D341Med (cell line): ENCODE data around the gene GABRP.
"Not testable (repeated sequence)": the region's sequence is repeated elsewhere in the genome, so short reads cannot be mapped to it uniquely, and the experiment has no call there.

Experiments used
- DNase-seq: peaks from one replicate; pipeline ENCODE4 v3.0.0; 2012; ENCODE audit warnings: low spot score

Gene GABRP

DNA sequence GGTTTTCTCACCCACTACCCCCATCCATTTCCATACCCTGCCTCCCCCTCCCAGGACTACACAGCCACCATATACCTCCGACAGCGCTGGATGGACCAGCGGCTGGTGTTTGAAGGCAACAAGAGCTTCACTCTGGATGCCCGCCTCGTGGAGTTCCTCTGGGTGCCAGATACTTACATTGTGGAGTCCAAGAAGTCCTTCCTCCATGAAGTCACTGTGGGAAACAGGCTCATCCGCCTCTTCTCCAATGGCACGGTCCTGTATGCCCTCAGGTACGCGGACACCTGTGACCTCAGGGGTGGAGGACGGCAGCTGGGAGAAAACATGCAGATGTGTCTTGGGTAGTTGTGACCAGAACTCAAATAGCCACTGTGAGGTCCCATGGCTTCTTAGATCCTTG is 11.6 kb downstream of the GABRP start:
- DNase-seq: no peak

DNA sequence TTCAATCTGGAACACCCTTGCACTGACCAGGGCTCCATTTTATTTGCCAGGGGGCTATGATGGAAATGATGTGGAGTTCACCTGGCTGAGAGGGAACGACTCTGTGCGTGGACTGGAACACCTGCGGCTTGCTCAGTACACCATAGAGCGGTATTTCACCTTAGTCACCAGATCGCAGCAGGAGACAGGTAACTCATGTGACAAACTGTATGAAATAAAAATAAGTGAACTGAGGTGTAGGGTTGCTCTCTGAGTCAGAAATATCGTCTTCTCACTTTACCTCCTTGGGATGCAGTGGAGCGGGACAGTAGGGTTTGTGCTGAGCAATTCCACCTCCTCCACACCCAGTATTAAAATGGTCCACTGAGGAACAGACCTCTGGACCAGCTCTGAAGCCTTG is 22.1 kb downstream of the GABRP start:
- DNase-seq: no peak

GRCh38 chr5:170809551-170809950 is 26.0 kb downstream of the GABRP start:
- DNase-seq: peak; percentile 62

- no peak for DNase-seq
Observed at GRCh38 chr5:170811719-170812118, 28.2 kb downstream of the GABRP start.

DNA sequence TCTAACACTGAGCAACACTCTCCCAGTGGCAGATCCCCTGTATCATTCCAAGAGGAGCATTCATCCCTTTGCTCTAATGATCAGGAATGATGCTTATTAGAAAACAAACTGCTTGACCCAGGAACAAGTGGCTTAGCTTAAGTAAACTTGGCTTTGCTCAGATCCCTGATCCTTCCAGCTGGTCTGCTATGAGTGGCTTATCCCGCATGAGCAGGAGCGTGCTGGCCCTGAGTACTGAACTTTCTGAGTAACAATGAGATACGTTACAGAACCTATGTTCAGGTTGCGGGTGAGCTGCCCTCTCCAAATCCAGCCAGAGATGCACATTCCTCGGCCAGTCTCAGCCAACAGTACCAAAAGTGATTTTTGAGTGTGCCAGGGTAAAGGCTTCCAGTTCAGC is 29.7 kb downstream of the GABRP start:
- no peak for DNase-seq

DNA sequence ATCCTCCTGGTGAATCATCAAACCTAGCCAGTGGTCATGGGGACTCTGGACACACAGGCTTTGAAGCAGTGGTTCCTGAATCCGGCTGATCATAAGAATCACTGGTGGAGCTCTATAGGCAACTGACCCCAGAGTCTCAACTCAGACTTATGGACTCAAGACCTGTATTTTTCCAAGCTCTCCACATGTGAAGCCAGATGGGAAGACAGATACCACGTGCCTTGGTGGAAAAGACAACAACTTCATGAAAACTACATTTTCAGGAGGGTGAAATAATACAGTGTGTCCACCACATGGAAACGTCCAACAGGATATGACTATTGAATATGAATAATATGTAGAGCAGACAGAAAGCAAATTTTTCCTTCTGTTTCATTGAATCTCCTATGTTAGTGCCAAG is 33.7 kb downstream of the GABRP start:
- DNase-seq: no peak

DNA sequence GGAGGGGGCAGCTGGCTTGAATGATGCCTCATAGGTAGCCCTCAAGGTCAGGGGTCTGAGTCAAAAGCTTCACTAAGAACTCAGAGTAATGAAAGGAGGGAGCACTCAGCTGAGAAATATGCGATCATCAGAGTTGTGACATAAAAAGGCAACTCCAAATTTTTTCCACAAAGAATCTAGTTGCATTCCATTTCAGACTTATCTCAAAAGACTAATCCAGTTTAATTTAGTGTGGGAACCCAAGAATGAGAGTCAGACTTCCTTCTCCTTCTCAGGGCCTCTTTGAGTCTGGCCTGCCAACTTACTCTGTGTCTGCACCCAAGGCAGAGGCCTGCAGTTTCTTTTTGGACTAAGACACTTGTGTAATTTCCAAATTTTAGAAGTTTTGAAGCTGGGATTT is 34.7 kb downstream of the GABRP start:
- no peak for DNase-seq

DNA sequence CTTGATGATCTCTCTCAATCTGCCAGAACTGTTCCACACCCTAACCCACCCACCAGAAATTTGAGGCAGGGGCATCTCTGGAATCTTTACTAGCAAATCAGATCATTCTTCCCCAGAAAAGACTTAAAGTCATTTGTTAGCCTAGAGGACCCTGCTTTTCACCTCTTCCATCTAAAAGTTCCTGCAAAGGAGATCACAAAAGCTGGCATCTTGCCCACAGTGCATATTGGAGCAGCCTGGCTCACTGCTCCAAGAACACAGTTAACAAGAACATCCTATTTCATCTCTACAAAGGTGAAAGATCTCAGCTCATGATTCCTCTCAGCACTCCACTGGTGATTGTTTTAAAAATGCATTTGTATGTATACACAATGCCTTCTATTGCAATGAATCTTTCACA is 36.3 kb downstream of the GABRP start:
- DNase-seq: no peak

GRCh38 chr5:170821257-170821800 is 37.8 kb downstream of the GABRP start:
- DNase-seq: no peak

DNA sequence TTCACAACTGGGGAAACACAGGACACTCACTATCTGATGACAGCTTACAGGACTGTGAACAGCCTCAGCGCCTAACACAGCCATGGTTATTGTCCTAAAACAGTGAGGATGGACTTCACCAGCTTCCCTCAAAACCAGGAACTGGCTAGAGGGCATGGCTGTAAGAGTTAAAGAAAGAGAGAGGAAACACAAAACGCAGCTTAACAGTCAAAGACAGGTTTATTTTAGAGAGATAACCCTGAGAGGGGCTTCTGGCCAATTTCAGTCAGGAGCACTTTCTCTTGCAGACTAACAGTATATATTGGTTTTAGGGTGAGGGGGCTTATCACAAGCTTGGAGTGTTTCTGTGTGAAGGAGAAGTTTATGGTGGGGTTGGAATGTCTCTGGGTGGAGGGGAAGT is 42.6 kb downstream of the GABRP start:
- no peak for DNase-seq

DNA sequence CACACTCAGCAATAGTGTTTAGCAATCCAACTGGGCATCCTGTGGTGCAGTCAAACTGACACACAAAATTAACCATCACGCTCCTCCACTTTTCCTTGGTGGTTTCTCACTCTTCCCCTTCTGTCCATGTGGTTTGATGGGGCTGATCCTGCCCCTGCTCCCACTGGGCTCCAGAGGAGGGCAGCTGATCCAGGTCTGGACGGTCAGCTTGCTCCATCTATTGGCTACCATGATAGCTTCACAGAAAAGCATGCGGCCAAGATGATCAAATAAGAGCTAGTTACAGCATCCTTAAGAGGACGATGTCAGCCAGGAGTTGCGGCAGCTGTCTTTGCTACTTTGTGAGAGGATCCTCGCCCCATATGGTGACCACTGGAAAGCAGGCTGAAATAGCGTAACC is 48.7 kb downstream of the GABRP start:
- no peak for DNase-seq

DNA sequence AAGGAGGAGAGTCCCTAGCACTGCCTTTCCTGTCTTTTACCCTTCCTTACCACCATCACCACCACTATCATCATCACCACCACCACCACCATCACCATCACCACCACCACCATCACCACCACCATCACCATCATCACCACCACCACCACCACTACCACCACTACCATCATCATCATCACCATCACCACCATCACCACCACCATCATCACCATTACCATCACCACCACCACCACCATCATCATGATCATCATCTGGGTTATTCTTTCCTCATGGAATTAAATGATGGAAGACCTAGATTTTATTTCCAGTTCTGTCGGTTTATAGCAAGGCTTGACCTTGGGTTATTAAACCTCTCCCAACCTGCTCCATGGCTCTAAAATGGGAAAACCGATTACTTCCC is 50.5 kb downstream of the GABRP start:
- DNase-seq: not testable (repeated sequence)

DNA sequence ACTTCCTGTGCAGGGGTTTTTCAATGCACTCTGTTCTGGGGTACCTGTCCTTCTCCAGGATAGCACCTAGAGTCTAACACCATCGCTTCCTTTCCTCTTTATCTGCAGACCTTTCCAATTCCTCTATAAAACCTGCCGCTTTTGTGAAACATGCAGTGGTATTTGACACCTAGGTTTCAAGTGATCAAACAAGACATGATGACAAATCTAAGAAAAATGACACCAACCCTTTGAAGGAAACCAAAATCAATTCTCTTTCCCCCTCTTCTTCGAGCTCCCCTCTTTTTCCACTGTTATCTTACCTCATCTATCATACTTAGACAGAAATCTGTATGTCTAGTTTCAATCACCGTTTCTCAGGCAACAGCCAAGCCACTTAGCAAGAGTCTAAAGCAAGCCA is 52.7 kb downstream of the GABRP start:
- DNase-seq: no peak

- DNase-seq: no peak
Observed at GRCh38 chr5:170843870-170844269, 60.3 kb downstream of the GABRP start.

- DNase-seq: no peak
Observed at GRCh38 chr5:170844651-170845050, 61.1 kb downstream of the GABRP start.

- no peak for DNase-seq
Observed at GRCh38 chr5:170846416-170846815, 62.9 kb downstream of the GABRP start.

GRCh38 chr5:170846846-170847245 is 63.3 kb downstream of the GABRP start:
- no peak for DNase-seq

- no peak for DNase-seq
Observed at GRCh38 chr5:170848033-170848432, 64.5 kb downstream of the GABRP start.

DNA sequence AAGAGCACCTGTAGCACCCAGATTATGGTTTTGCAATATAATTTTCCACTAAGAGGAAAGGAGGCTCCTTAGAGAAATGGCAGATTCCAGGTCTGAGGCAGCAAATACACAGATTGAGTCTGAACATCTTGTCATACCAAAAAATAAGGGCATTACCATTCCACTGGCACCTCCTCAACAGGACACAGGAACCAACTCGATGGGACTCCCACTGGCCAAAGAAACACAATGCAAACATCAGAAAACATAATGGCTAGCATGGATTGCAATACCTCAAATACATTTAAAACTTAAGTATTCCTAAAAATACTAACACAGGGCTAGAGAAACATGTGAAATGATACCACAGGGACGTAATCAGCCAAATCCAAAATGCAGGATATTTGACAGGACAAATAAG is 65.8 kb downstream of the GABRP start:
- DNase-seq: no peak

- no peak for DNase-seq
Observed at GRCh38 chr5:170854566-170854965, 71.0 kb downstream of the GABRP start.

DNA sequence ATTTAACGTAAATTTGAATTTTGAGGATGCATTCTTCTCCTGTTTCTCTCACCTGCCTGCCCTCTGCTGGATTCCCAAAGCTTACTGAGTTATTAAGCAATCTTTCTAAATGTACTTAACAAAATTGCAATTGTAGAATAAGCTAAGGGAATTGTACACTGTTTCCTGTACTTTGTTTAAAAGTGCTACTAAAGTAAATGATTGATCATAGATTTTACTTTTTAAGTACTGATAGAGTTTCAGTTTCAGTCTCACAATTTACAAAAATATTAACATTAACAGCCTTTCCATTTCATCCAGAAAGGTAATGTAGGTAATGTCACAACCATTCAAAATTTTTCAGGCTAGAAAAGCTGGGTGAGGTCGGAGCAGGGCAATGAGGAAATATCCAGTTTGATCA is 73.5 kb downstream of the GABRP start:
- no peak for DNase-seq

GRCh38 chr5:170860415-170860814 is 76.9 kb downstream of the GABRP start:
- DNase-seq: no peak

GRCh38 chr5:170860818-170861666 is 77.5 kb downstream of the GABRP start:
- no peak for DNase-seq

DNA sequence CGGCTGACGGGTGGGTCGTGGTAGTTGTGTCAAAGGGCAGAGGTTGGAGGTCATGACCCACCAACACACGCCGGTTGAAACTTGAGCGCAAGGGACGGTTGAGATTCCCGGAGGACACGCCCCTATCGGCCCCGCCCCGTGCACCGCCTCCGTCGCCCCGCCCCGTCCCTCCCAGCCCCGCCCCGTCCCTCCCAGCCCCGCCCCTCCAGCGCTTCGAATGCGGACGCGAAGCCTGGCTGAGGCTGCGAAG is 78.1 kb downstream of the GABRP start:
- no peak for DNase-seq
